SK-N-MC (cell line): ENCODE measurements around the gene FURIN.

Experiments
- DNase-seq: peaks from one replicate; pipeline ENCODE4 v3.0.0-alpha.2; 2011; ENCODE audit warnings: low read depth, low spot score
- H3K27ac ChIP-seq: fragments of 200-600 bp; sonication (generic); 2 replicates; pipeline ENCODE4 v1.5.1; 2016; ENCODE audit warnings: mixed run types
- H3K36me3 ChIP-seq: fragments of 200-600 bp; sonication (generic); 2 replicates; pipeline ENCODE4 v1.6.1; 2017; ENCODE audit warnings: antibody characterized with exemption, low read length, mixed read lengths; ENCODE audit not compliant: insufficient read depth
- H3K4me3 ChIP-seq: fragments of 200-600 bp; sonication (generic); 2 replicates; pipeline ENCODE4 v1.5.1; 2016
- H3K9ac ChIP-seq: fragments of 200-600 bp; sonication (generic); 2 replicates; pipeline ENCODE4 v1.8.0; 2017; ENCODE audit warnings: mixed run types, mixed read lengths; ENCODE audit not compliant: insufficient read length
- H3K9me3 ChIP-seq: fragments of 200-600 bp; sonication (generic); 2 replicates; pipeline ENCODE4 v1.6.1; 2017; ENCODE audit warnings: low read depth, mild to moderate bottlenecking, antibody characterized with exemption, low read length, moderate library complexity, mixed read lengths
- EZH2 ChIP-seq: fragments of 200-600 bp; sonication (generic); IDR thresholded peaks from one replicate; pipeline ENCODE4 v1.6.1; 2017; ENCODE audit warnings: antibody characterized with exemption
- FOXP2 ChIP-seq: optimal IDR thresholded peaks from 2 replicates; pipeline ENCODE3; 2011; ENCODE audit warnings: mild to moderate bottlenecking, moderate library complexity; ENCODE audit not compliant: insufficient read depth; ENCODE audit errors: extremely low read length, control extremely low read depth
- POLR2AphosphoS5 ChIP-seq: IDR thresholded peaks from 2 replicates; pipeline ENCODE4 v1.6.1; 2012; ENCODE audit warnings: mild to moderate bottlenecking, low read depth, low read length, borderline replicate concordance

The FURIN gene

DNA sequence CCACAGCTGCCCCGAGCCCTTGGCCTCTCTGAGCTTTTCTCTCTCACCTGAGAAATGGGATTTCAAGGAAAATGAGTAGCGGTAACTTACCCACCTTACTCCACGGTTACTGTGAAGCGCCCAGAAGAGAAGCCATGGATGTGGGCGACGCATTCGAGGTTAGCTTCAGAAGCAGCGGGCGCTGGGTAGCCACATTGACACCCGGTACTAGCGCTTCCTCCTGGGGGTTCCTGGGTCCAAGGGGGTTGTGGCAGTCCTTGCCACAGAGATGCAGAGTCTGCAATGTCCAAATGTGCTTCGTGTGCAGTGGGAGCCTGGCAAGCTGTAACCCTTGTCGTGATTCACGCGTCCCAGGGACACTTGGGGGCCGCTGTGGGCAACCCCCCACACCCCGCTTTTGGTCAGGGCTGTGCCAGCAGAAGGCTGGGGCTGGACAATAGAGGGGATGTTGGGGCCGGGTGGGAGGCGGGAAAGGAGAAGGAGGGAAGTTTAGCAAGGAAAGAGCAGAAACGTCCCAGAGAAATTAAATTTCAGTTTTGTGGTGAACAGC lies 41.4 kb upstream of the FURIN start:
- Histone ChIP-seq H3K9me3 (no peaks in the 10 kb centered on the region), H3K27ac (no peak overlapping the region), H3K36me3 (no peaks in the 10 kb centered on the region), H3K9ac (no peak overlapping the region), H3K4me3 (no peak overlapping the region)
- DNase-seq: no peak
- TF ChIP-seq POLR2AphosphoS5: no peak
- no peak for TF ChIP-seq FOXP2
- TF ChIP-seq EZH2: no peak

GRCh38 chr15:90828111-90828510 lies 40.3 kb upstream of the FURIN start:
- no peak for DNase-seq
- TF ChIP-seq EZH2: no peak
- TF ChIP-seq POLR2AphosphoS5: no peak
- Histone ChIP-seq H3K4me3 (no peak overlapping the region), H3K9ac (no peak overlapping the region), H3K36me3 (no peaks in the 10 kb centered on the region), H3K9me3 (no peaks in the 10 kb centered on the region), H3K27ac (no peak overlapping the region)

- Histone ChIP-seq H3K9me3 (no peaks in the 10 kb centered on the region), H3K4me3 (no peak overlapping the region), H3K9ac (no peak overlapping the region), H3K27ac (no peak overlapping the region), H3K36me3 (no peaks in the 10 kb centered on the region)
- no peak for DNase-seq
- TF ChIP-seq FOXP2 (no peak), EZH2 (no peak), POLR2AphosphoS5 (no peak)
Observed at GRCh38 chr15:90829126-90829525, 39.3 kb upstream of the FURIN start.

- Histone ChIP-seq H3K9ac (no peak overlapping the region), H3K36me3 (no peaks in the 10 kb centered on the region), H3K9me3 (no peaks in the 10 kb centered on the region), H3K4me3 (no peak overlapping the region), H3K27ac (no peak overlapping the region)
- DNase-seq: no peak
- TF ChIP-seq FOXP2 (no peak), POLR2AphosphoS5 (no peak), EZH2 (no peak)
Observed at GRCh38 chr15:90829942-90830440, 38.4 kb upstream of the FURIN start.

- TF ChIP-seq FOXP2 (no peak), POLR2AphosphoS5 (no peak), EZH2 (no peak)
- no peak overlapping the region for H3K9ac ChIP-seq
- H3K36me3 ChIP-seq: no peaks in the 10 kb centered on the region
- H3K27ac ChIP-seq: no peak overlapping the region
- no peak for DNase-seq
- H3K9me3 ChIP-seq: no peaks in the 10 kb centered on the region
- H3K4me3 ChIP-seq: no peak overlapping the region
Observed at GRCh38 chr15:90834626-90835025, 33.8 kb upstream of the FURIN start.

DNA sequence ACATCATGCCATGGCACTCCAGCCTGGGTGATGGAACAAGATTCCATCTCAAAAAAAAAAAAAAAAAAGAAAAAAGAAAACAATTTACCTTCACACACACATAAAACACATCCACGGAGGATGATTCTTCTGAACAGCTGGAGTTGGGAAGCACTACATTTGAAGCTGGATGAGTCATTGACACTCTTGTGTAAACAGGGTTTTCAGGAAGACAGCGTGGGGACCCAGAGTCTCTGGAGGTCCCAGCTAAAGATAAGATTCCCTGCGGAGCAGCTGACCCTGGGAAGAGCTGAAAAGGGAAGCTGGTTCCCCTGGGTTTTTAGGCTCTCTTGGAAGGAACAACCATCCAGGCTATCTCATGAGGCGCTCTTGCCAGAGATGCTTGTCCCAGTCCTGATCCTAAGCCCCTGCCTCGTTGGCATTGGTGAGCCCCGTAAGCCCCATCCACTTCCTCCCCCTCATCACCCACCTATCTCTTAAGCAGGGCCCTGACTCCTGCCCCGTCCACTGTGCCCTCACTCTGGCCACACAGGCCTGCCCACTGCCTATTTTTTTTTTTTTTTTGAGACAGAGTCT lies 32.0 kb upstream of the FURIN start:
- H3K36me3 ChIP-seq: no peaks in the 10 kb centered on the region
- H3K4me3 ChIP-seq: no peak overlapping the region
- H3K9ac ChIP-seq: no peak overlapping the region
- H3K27ac ChIP-seq: no peak overlapping the region
- DNase-seq: no peak
- H3K9me3 ChIP-seq: no peaks in the 10 kb centered on the region
- TF ChIP-seq POLR2AphosphoS5 (no peak), FOXP2 (no peak), EZH2 (no peak)

- Histone ChIP-seq H3K4me3 (no peak overlapping the region), H3K9ac (no peak overlapping the region), H3K27ac (no peak overlapping the region), H3K9me3 (no peaks in the 10 kb centered on the region), H3K36me3 (no peaks in the 10 kb centered on the region)
- TF ChIP-seq POLR2AphosphoS5: no peak
- no peak for TF ChIP-seq EZH2
- TF ChIP-seq FOXP2: no peak
- no peak for DNase-seq
Observed at GRCh38 chr15:90837094-90837493, 31.3 kb upstream of the FURIN start.

- no peaks in the 10 kb centered on the region for H3K36me3 ChIP-seq
- TF ChIP-seq FOXP2 (no peak), EZH2 (no peak), POLR2AphosphoS5 (no peak)
- DNase-seq: no peak
- H3K9ac ChIP-seq: no peak overlapping the region
- no peak overlapping the region for H3K4me3 ChIP-seq
- no peak overlapping the region for H3K27ac ChIP-seq
- no peaks in the 10 kb centered on the region for H3K9me3 ChIP-seq
Observed at GRCh38 chr15:90838139-90838538, 30.2 kb upstream of the FURIN start.

DNA sequence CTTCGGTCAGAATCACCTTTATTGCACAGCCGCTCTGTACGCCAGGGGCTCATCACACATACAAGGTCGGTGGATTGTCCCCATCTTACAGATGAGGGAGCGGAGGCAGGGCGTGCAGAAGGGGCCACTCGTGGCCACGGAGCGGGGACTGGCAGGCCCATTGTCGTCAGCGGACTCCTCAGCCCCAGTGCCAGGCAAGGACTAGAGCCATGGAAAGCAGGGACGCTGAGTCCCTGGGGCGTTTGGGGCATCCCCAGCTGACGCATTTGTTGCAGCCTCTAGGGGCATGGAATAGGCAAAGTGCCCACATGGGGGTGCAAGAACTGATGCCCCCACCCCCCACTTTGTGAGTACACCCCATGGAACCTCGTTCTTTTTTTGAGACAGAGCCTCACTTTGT lies 29.8 kb upstream of the FURIN start:
- Histone ChIP-seq H3K9ac (no peak overlapping the region), H3K9me3 (no peaks in the 10 kb centered on the region), H3K27ac (no peak overlapping the region), H3K4me3 (no peak overlapping the region), H3K36me3 (no peaks in the 10 kb centered on the region)
- DNase-seq: no peak
- TF ChIP-seq POLR2AphosphoS5 (no peak), EZH2 (no peak), FOXP2 (no peak)
